ENCODE results near the gene FNDC3A. TPM values are rescaled to one million over a fixed set of nuclear protein-coding genes. Genes with fewer than 3 reads are reported as not detected.

FNDC3A gene
- total and polyA plus RNA-seq, 4 donors = 48.4 to 115 (median 71.9) TPM

DNA sequence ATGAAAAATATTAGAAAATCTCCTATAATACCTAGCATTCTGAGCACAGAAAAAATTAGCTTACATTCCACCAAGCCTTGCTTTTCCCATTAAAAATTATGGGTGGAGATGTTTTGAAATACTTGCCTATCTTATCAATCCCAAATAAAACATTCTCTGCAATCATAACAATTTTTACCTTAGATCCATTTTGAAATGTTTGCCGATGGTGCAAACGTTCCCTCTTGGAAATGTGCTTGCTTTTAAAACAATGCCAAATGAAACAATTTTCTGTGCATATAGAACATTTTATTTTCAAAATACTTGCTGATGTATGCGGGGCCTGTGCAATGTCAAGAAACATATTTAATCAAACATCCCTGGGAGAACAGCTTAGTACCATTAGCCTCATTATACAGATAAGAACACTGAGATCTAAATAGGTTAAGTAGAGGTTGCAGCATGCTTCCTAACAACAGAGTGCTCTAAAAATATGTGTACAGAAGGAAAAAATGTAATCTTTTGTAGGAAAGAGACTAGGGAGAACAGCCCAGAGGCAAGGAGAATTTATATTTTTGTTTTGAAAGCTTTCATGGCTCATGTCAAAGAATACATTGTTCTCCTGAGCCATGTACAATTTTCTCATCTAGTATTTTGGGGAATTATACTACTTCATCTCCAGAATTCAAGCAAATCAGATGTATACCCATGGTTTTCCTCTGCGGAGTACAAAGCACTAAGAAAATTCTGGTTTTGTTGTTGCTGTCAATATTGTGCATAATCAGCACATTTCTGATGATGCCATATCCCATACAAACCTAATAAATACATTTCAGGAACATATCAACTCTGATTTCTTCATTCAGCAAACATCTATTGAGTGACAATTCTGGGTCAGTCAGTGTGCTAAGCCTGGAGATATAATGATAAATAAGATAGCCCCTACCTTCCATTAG is 25.9 kb upstream of the FNDC3A start:
- Histone ChIP-seq H3K36me3 (ENCODE audit: control insufficient read depth, insufficient read depth, low read length) (no peaks in the 10 kb centered on the region), H3K27me3 (ENCODE audit: control insufficient read depth, insufficient read depth, low read length) (no peaks in the 10 kb centered on the region), H3K9me3 (ENCODE audit: control insufficient read depth, insufficient read depth, low read length) (no peaks in the 10 kb centered on the region), H3K4me3 (ENCODE audit: low read depth, low read length) (no peak overlapping the region), H3K27ac (ENCODE audit: low read depth, low read length) (no peak overlapping the region), H3K4me1 (ENCODE audit: control insufficient read depth, insufficient read depth, low read length) (no peaks in the 10 kb centered on the region)
- peak in 1 of 6 donors; percentile 3 for DNase-seq (ENCODE audit: low read depth in 4 of 6, low spot score in 6 of 6)
- WGBS (ENCODE audit: insufficient coverage) = no CpG with 5 or more reads among the region's 4 CpGs

DNA sequence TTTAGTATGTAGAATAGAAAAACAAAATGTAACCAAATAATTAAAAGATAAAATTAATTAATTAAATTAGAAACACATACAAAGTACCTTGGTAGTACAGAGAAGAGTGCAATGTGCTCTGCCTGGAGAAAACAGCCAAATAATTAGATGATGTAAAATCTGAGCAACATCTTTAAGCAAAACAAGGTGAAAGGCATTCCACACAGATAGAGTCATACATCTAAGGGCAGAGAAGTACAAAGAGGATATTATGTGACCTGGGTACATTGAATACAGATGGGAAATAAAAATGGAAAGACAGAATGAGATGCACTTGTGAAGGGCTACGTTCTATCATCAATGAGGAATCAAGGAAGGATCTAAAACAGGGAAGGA is 25.2 kb upstream of the FNDC3A start:
- WGBS (ENCODE audit: insufficient coverage) = 60% methylated on average over 1 of the region's 1 CpG
- no peak overlapping the region for H3K4me3 ChIP-seq (ENCODE audit: low read depth, low read length)

DNA sequence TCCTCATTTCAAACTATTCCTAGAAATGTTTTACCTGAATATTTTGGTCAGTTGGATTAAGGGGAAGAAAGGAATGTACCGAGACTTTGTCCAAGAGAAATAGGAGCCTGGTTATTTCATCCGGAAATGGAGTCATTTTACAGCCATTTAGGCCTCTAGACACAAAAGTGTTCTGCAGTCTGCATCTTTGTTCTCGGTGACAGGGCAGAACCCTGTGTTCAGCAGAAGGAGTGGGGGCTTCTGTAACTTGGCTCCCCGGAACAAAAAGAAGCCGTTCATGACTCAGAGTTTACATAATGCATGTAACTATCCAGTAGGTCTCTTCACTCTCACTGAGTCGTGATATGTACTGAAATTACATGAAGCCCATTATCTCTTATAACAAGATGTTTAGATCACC is 21.6 kb upstream of the FNDC3A start:
- 13% methylated on average over 1 of the region's 6 CpGs for WGBS (ENCODE audit: insufficient coverage)
- peak in 2 of 6 donors; percentile 18 to 28 for DNase-seq (ENCODE audit: low read depth in 4 of 6, low spot score in 6 of 6)
- no peak overlapping the region for H3K4me3 ChIP-seq (ENCODE audit: low read depth, low read length)
- H3K36me3 ChIP-seq (ENCODE audit: control insufficient read depth, insufficient read depth, low read length) = no peaks in the 10 kb centered on the region
- H3K27me3 ChIP-seq (ENCODE audit: control insufficient read depth, insufficient read depth, low read length) = no peaks in the 10 kb centered on the region
- H3K9me3 ChIP-seq (ENCODE audit: control insufficient read depth, insufficient read depth, low read length) = no peaks in the 10 kb centered on the region
- H3K4me1 ChIP-seq (ENCODE audit: control insufficient read depth, insufficient read depth, low read length) = no peaks in the 10 kb centered on the region
- peak overlapping the region; percentile 29 for H3K27ac ChIP-seq (ENCODE audit: low read depth, low read length)

More for the DNA sequence above, 25.2 kb upstream of the FNDC3A start:
- H3K4me1 ChIP-seq (ENCODE audit: control insufficient read depth, insufficient read depth, low read length) = no peaks in the 10 kb centered on the region
- no peaks in the 10 kb centered on the region for H3K9me3 ChIP-seq (ENCODE audit: control insufficient read depth, insufficient read depth, low read length)
- H3K27me3 ChIP-seq (ENCODE audit: control insufficient read depth, insufficient read depth, low read length) = no peaks in the 10 kb centered on the region
- no peak overlapping the region for H3K27ac ChIP-seq (ENCODE audit: low read depth, low read length)
- no peaks in the 10 kb centered on the region for H3K36me3 ChIP-seq (ENCODE audit: control insufficient read depth, insufficient read depth, low read length)
- DNase-seq (ENCODE audit: low read depth in 4 of 6, low spot score in 6 of 6) = no peak

DNA sequence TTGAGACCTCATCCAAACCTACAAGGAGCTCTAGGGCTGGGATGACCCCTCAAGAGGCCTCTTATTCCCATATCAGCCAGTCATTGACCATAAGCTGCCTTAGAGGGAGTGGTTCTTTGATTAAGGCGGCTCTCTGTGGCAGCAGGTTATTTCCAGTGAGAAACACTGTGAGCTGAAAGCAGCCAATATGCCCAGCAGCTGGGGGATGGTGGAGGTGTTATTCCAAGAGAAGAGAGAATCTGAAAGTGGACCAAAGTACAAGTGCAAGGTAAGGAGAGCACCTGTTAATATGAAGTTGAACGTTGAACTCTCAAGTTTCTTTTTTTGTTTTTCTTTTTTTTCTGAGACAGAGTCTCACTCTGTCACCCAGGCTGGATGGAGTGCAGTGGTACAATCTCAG is 20.2 kb upstream of the FNDC3A start:
- Histone ChIP-seq H3K27ac (ENCODE audit: low read depth, low read length) (no peak overlapping the region), H3K36me3 (ENCODE audit: control insufficient read depth, insufficient read depth, low read length) (no peaks in the 10 kb centered on the region), H3K4me1 (ENCODE audit: control insufficient read depth, insufficient read depth, low read length) (no peaks in the 10 kb centered on the region), H3K4me3 (ENCODE audit: low read depth, low read length) (no peak overlapping the region), H3K9me3 (ENCODE audit: control insufficient read depth, insufficient read depth, low read length) (no peaks in the 10 kb centered on the region), H3K27me3 (ENCODE audit: control insufficient read depth, insufficient read depth, low read length) (no peaks in the 10 kb centered on the region)
- WGBS (ENCODE audit: insufficient coverage) = 100% methylated on average over 2 of the region's 2 CpGs
- no peak for DNase-seq (ENCODE audit: low read depth in 4 of 6, low spot score in 6 of 6)

DNA sequence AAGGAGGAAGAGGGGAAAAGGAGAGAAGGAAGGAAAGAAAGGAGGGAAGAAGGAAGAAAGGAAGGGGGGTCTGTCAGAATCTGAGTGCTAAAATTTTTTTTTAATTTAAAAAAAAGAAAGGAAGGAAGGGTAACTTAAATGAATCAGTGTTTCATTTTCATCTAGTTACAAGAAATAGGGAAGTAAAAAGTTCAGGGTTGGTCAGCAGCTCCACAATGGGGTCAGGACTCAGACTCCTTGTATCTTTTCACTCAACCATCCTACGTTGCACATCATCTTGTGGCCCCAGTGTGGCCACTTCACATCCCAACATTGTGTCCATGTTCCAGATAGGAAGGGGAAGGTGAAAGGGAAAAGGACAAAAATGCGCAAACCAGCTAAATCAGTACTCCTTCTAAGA is 14.3 kb upstream of the FNDC3A start:
- Histone ChIP-seq H3K27me3 (ENCODE audit: control insufficient read depth, insufficient read depth, low read length) (no peaks in the 10 kb centered on the region), H3K27ac (ENCODE audit: low read depth, low read length) (no peak overlapping the region), H3K4me1 (ENCODE audit: control insufficient read depth, insufficient read depth, low read length) (no peaks in the 10 kb centered on the region), H3K9me3 (ENCODE audit: control insufficient read depth, insufficient read depth, low read length) (peaks cover 1% of the 10 kb centered on the region), H3K36me3 (ENCODE audit: control insufficient read depth, insufficient read depth, low read length) (no peaks in the 10 kb centered on the region), H3K4me3 (ENCODE audit: low read depth, low read length) (no peak overlapping the region)
- no peak for DNase-seq (ENCODE audit: low read depth in 4 of 6, low spot score in 6 of 6)
- no CpG with 5 or more reads among the region's 2 CpGs for WGBS (ENCODE audit: insufficient coverage)

DNA sequence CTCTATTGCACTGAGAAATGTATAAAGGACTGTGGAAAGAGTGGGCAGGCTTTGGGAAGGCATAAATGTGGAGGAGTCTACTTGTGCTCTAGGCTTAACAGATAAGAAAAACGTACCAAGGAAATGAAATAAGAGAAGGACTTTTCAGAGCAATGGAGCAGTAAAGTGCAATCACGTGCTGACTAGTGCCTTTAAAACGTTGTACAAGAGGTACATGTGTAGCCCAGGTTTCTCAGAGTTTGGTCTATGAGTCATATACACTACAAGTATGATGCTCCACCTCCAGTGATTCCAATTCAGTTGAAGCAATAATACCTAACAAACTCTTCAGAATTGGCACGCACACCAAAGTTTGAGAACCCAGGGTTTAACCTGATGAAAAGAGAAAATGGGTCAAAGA is 13.4 kb upstream of the FNDC3A start:
- Histone ChIP-seq H3K9me3 (ENCODE audit: control insufficient read depth, insufficient read depth, low read length) (peaks cover 1% of the 10 kb centered on the region), H3K4me1 (ENCODE audit: control insufficient read depth, insufficient read depth, low read length) (no peaks in the 10 kb centered on the region), H3K27me3 (ENCODE audit: control insufficient read depth, insufficient read depth, low read length) (no peaks in the 10 kb centered on the region), H3K4me3 (ENCODE audit: low read depth, low read length) (no peak overlapping the region), H3K27ac (ENCODE audit: low read depth, low read length) (no peak overlapping the region), H3K36me3 (ENCODE audit: control insufficient read depth, insufficient read depth, low read length) (no peaks in the 10 kb centered on the region)
- WGBS (ENCODE audit: insufficient coverage) = no CpG with 5 or more reads among the region's 4 CpGs
- no peak for DNase-seq (ENCODE audit: low read depth in 4 of 6, low spot score in 6 of 6)

DNA sequence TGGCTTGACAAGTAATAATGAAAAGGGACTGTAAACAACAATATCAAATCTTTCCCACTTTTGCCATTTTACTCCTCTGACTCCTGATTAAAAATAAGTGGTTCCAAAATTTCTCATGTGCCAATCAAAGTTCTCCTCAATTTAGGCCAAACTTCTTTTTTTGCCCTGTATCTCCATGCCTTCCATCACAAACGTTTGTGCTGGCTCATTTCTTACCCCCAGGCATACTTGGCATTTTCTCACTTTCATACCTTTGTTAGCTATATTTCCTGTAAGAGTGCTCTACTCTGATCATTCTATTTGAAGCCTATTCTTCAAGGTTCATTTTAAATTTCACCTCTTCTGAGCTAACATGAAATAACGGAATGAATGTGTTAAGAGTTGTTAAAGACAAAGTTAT is 10.0 kb upstream of the FNDC3A start:
- WGBS (ENCODE audit: insufficient coverage) = 73% methylated on average over 2 of the region's 2 CpGs

DNA sequence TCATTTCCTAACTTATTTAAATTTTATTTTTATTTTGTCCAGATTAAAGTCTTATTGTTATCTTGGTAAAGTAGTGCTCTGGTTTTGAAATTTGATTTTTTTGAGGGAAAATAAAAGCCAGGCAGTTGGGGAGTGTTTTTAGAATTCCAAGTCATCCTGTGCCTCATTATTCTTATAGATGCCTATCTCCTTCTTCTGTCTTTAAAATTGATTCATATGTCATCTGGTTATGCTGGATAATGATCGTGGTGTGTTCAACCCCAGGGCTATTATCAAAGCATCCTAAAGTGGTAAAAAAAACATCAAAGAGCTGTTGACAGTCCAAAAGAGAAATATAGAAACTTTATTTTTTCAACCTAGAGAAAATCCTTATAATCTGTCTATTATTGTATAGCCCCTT is 6.0 kb upstream of the FNDC3A start:
- no CpG with 5 or more reads among the region's 1 CpG for WGBS (ENCODE audit: insufficient coverage)
- no peak for DNase-seq (ENCODE audit: low read depth in 4 of 6, low spot score in 6 of 6)
- Histone ChIP-seq H3K27ac (ENCODE audit: low read depth, low read length) (no peak overlapping the region), H3K4me3 (ENCODE audit: low read depth, low read length) (no peak overlapping the region), H3K27me3 (ENCODE audit: control insufficient read depth, insufficient read depth, low read length) (no peaks in the 10 kb centered on the region), H3K4me1 (ENCODE audit: control insufficient read depth, insufficient read depth, low read length) (no peaks in the 10 kb centered on the region), H3K36me3 (ENCODE audit: control insufficient read depth, insufficient read depth, low read length) (no peaks in the 10 kb centered on the region), H3K9me3 (ENCODE audit: control insufficient read depth, insufficient read depth, low read length) (peaks cover 1% of the 10 kb centered on the region)

More for the DNA sequence above, 10.0 kb upstream of the FNDC3A start:
- no peak for DNase-seq (ENCODE audit: low read depth in 4 of 6, low spot score in 6 of 6)
- no peaks in the 10 kb centered on the region for H3K27me3 ChIP-seq (ENCODE audit: control insufficient read depth, insufficient read depth, low read length)
- H3K36me3 ChIP-seq (ENCODE audit: control insufficient read depth, insufficient read depth, low read length) = no peaks in the 10 kb centered on the region
- H3K9me3 ChIP-seq (ENCODE audit: control insufficient read depth, insufficient read depth, low read length) = peaks cover 1% of the 10 kb centered on the region
- H3K4me1 ChIP-seq (ENCODE audit: control insufficient read depth, insufficient read depth, low read length) = no peaks in the 10 kb centered on the region
- no peak overlapping the region for H3K4me3 ChIP-seq (ENCODE audit: low read depth, low read length)
- no peak overlapping the region for H3K27ac ChIP-seq (ENCODE audit: low read depth, low read length)

DNA sequence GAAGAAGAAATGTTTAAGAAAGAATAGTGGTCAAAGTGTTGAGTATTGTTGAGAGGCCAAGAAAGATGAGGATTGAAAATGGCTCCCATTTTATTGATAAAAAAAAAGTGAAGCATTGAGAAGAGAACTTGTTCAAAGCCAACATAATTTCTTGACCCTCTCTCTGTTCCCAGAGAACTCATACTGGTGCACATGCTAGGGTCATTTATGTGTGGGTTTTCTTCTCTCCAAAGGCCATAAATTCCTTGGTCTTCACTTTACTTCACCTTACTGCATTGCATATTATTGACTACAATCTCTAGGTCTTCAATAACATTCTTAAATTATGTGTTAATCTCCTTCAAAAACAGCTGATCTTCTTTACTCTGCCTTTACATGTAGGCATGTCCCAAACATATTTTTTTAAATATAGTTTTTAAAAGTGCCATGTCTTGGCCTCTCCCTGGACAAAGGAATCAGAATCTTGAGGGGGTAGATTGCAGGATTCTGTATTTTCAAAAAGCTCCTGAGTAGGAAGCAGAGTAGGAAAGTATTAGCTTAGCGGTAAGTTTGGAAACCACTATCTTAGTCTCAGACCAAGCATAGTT is 1.8 kb upstream of the FNDC3A start:
- DNase-seq (ENCODE audit: low read depth in 4 of 6, low spot score in 6 of 6) = no peak
- WGBS (ENCODE audit: insufficient coverage) = no CpG with 5 or more reads among the region's 1 CpG
- no peaks in the 10 kb centered on the region for H3K27me3 ChIP-seq (ENCODE audit: control insufficient read depth, insufficient read depth, low read length)

More for the DNA sequence above, 1.8 kb upstream of the FNDC3A start:
- peaks cover 5% of the 10 kb centered on the region for H3K4me1 ChIP-seq (ENCODE audit: control insufficient read depth, insufficient read depth, low read length)
- no peak overlapping the region for H3K4me3 ChIP-seq (ENCODE audit: low read depth, low read length)
- no peaks in the 10 kb centered on the region for H3K9me3 ChIP-seq (ENCODE audit: control insufficient read depth, insufficient read depth, low read length)
- no peak overlapping the region for H3K27ac ChIP-seq (ENCODE audit: low read depth, low read length)
- H3K36me3 ChIP-seq (ENCODE audit: control insufficient read depth, insufficient read depth, low read length) = no peaks in the 10 kb centered on the region

Data from spinal cord (tissue), 10 donors.